Measurements from ENCODE around the gene NMUR2.

- TF ChIP-seq EZH2phosphoT487 (IDR thresholded peaks at IDR 0.05; ENCODE audit: borderline replicate concordance), result no peak
- TF ChIP-seq, protein P1, sequence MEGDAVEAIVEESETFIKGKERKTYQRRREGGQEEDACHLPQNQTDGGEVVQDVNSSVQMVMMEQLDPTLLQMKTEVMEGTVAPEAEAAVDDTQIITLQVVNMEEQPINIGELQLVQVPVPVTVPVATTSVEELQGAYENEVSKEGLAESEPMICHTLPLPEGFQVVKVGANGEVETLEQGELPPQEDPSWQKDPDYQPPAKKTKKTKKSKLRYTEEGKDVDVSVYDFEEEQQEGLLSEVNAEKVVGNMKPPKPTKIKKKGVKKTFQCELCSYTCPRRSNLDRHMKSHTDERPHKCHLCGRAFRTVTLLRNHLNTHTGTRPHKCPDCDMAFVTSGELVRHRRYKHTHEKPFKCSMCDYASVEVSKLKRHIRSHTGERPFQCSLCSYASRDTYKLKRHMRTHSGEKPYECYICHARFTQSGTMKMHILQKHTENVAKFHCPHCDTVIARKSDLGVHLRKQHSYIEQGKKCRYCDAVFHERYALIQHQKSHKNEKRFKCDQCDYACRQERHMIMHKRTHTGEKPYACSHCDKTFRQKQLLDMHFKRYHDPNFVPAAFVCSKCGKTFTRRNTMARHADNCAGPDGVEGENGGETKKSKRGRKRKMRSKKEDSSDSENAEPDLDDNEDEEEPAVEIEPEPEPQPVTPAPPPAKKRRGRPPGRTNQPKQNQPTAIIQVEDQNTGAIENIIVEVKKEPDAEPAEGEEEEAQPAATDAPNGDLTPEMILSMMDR (conservative IDR thresholded peaks at IDR 0.05; ENCODE audit: low read length), result no peak
Measured at GRCh38 chr5:152376886-152377285, 28.2 kb downstream of the NMUR2 start.

Measured in Loucy (cell line).